Raji (cell line): Measurements from ENCODE around the gene ZG16.

Experiments used
- POLR2A ChIP-seq: IDR thresholded peaks from 2 replicates; pipeline ENCODE4 v1.6.1; 2011; ENCODE audit warnings: low read depth, low read length, control low read depth; ENCODE audit not compliant: insufficient read depth

ZG16 gene

DNA sequence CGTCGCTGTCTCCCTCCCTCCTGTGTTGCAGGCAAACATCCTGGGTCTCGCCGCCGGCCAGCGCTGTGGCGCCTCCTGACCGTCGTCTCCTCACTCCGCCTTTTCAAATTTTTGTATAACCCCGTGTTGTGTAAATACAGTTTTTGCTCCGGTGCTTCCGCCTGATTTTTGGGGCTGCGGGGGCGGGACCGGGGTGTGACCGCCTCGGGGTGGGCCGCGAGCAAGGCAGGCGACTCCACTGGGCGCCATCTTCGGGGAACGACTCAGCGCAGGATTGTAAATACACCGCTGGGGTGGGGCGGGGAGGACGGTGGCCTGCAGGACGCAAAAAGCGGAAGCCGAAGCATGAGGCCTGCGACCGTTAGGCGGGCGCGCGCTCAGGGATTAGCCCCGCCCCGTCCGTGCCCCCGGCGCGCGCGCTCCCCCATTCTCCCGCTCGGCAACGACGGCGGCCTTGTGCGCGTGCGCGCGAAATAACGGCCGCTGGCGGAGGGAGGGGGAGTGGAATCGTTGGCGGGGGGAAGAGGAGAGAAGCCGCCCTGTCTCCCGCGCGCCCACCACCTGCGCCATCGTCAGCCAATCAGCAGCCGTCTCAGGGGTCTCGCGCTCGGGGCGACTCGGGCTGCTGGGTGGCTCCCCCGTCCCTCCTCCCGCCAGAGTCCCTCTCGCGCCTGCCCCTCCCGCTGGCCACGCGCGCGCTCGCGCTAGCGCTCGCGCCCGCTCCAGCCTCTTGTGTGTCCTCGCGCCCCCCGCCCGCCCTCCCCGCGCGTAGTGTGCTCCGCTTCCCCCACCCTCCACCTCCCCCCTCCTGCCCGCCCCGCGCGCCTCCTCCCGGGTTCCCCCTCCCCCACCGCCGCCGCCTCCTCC, 27.4 kb downstream of the ZG16 start:
- peak; percentile 80 for TF ChIP-seq POLR2A

DNA sequence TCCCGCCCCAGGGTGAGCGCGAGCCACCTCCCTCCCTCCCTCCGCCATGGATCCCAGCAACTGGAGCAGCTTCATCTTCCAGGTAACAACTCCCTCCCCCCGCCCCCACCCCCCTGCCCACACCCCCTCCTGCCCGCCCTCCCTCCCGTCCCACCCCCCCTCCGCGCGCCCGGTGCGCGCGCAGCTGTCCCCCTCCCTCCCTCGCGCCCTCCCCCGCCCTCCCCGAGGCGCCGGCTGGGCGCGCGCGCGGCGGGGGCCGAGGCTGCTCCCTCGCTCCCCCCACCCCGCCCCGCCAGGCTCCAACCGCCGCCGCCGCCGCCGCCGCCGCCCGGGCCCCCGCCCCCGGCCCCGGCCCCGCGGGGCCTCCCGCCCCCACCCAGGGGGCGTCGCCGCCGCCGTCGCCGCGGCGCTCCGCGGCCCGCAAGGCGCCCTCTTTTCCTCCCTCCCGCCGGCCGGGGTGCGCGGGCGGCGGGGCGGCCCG, 28.1 kb downstream of the ZG16 start, which contains the start of gene MAZ:
MAZ (plus strand) TSS at position 431 of the 481 bp plus-strand sequence. CDS start 173 bp downstream, outside the sequence.
- no peak for TF ChIP-seq POLR2A

DNA sequence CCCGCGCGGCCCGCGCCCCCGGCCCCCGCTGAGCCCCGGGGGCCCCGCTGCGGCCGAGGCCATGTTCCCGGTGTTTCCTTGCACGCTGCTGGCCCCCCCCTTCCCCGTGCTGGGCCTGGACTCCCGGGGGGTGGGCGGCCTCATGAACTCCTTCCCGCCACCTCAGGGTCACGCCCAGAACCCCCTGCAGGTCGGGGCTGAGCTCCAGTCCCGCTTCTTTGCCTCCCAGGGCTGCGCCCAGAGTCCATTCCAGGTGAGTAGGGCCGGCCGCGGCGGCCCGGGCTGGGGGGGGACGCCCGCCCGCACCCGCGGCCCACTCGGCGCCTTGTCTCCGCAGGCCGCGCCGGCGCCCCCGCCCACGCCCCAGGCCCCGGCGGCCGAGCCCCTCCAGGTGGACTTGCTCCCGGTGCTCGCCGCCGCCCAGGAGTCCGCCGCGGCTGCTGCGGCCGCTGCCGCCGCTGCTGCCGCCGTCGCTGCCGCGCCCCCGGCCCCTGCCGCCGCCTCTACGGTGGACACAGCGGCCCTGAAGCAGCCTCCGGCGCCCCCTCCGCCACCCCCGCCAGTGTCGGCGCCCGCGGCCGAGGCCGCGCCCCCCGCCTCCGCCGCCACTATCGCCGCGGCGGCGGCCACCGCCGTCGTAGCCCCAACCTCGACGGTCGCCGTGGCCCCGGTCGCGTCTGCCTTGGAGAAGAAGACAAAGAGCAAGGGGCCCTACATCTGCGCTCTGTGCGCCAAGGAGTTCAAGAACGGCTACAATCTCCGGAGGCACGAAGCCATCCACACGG, 28.8 kb downstream of the ZG16 start:
- TF ChIP-seq POLR2A, result peak; percentile 58; the same call in 1 of the 2 replicates

DNA sequence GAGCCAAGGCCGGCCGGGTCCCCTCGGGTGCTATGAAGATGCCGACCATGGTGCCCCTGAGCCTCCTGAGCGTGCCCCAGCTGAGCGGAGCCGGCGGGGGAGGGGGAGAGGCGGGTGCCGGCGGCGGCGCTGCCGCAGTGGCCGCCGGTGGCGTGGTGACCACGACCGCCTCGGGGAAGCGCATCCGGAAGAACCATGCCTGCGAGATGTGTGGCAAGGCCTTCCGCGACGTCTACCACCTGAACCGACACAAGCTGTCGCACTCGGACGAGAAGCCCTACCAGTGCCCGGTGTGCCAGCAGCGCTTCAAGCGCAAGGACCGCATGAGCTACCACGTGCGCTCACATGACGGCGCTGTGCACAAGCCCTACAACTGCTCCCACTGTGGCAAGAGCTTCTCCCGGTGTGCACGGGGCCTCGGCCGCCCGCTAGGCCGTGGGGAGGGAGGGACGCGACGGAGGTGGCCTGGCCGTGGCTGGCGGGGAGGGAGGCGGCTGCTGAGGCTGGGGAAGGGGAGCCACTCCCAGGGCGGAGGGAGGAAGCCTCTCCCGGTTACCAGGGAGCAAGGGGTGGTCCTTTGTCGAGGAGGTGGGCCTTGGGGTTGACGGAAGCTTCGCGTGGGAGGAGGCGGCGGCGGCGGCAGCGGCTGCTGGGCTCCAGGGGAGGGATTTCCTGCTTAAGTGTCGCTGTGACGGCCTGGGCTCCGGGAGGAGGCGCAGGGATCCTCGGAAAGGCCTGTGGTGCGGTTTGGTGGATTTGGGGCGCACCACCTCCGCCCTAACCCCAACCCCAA, 29.6 kb downstream of the ZG16 start:
- peak; percentile 78 for TF ChIP-seq POLR2A

DNA sequence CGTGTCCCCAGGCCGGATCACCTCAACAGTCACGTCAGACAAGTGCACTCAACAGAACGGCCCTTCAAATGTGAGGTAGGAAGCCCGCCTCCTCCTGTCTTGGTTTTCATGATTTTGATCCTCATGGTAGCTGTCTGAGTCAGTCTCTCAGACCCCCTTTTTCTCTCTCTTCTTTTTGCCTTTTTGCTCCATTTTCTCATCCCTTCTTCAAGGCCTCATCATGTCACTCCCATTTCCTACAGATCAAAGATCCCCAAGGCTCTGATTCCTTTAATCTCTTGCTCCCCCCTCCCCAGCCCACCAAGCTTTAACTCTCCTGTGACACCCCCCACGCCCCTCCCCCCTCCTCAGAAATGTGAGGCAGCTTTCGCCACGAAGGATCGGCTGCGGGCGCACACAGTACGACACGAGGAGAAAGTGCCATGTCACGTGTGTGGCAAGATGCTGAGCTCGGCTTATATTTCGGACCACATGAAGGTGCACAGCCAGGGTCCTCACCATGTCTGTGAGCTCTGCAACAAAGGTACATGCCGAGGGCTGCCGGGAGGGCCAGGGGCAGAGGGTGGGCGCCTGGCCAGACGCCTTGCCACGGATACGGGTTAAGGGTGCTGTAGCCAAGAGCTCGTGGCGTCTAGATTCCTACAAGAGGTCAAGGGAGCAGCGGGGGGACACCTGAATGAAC, 30.3 kb downstream of the ZG16 start:
- TF ChIP-seq POLR2A, result no peak

DNA sequence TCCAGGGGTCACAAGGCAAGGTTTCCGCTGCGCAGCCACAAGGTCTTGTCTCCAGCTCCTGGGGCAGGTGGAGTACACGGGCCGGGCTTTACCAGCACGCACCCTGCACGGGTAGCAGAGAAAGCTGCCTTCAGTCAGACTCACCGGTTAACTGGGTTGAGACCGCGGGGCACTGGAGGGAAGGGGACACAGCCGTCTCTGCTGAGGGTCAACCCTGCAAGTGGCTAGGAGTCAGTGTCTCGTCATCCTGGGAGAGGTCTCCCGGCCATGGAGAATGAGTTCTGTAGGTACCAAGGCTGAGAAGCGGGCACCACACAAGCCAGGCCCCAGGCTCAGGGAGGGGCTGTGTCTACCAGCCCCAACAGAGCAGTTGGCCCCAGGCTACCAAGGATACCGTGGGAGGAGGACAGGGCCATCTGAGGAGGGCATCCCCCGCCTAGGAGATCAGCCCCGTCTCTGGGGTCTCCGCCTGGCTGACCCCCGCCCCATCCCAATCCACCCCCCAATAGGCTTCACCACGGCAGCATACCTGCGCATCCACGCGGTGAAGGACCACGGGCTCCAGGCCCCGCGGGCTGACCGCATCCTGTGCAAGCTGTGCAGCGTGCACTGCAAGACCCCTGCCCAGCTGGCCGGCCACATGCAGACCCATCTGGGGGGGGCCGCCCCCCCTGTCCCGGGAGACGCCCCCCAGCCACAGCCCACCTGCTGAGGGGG, 31.1 kb downstream of the ZG16 start:
- TF ChIP-seq POLR2A, result no peak

DNA sequence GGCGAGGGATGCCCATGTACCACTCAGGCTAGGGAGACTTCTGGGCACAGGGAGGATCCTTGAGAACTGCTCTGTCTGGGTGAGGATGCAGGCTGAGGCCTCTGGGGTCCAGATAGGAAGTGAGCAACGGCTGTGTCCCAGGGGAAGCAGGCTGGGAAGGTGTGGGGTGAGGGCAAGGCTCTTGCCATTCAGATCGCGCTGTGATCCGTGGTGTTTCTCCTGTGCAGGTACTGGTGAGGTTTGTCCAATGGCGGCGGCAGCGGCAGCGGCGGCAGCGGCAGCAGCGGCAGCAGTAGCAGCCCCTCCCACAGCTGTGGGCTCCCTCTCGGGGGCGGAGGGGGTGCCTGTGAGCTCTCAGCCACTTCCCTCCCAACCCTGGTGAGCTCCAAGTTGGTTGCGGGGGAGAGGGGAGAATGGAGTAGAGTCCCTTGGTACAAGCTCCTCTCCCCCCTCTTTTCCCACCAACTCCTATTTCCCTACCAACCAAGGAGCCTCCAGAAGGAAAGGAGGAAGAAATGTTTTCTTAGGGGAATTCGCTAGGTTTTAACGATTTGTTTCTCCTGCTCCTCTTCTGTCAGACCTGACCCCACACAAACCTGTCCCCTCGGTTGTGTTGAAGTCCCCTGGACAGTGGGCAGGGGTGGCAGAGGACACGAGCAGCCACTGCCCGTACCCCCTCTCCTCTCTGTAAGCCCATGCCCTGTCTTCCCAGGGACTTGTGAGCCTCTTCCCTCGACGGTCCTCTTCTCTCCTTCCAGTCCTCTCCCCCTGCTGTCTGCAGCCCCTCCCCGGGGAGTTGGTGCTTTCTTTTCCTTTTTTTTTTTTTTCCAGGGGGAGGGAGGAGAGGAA, 32.0 kb downstream of the ZG16 start:
- TF ChIP-seq POLR2A, result no peak

DNA sequence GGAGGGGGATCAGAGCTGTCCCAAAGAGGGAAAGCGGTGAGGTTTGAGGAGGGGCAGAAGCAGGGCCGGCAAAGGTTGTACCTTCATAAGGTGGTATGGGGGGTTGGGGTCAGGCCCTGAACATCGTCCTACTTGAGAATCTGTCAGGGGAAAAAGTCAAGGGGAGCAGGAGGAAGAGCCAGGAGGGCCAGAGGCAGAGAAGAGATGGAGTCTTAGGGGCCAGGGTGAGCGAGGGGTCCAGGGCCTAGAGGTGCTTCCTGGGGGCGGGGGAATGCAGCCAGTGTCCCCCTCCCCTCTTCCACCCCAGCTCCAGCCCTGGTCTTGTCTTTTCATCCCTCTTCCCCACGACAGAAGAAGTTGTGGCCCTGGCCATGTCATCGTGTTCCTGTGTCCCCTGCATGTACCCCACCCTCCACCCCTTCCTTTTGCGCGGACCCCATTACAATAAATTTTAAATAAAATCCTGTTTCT, 32.7 kb downstream of the ZG16 start:
- no peak for TF ChIP-seq POLR2A

DNA sequence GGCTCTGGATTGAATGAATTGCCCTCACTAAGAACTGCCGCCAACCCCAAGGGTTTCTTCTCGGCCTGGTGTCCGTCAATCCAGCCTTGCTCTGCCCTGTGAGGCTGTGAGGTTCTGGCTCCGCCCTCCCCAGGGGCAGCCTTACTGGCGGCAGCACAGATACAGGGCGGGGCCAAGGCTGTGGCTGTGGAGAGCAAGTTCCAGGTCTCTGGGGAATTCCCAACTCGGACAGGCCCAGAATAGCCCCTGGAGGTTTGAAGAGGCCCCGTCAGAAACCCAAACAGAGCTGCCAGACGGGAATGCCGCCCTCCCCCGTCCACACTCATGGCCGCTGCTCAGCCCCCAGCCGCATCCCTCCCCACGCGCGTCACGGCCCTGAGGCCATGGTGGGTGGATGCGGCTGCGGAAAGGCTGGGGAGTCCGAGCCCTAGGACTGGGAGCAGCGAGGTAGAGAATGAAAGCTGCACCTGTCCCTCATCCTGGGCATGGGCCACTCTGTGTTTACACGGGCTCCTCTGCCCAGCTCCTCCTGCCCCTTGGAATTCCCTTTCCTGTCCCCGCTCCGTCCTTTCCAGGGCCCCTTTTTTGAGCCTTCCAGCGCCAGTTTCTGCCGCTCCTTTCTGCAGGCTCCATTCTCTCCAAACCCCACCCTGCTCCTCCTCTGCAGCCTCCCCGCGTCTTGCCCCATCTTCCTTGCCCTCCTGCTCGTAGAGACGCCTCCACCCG, 33.3 kb downstream of the ZG16 start:
- TF ChIP-seq POLR2A, result peak; percentile 50; the same call in 1 of the 2 replicates

DNA sequence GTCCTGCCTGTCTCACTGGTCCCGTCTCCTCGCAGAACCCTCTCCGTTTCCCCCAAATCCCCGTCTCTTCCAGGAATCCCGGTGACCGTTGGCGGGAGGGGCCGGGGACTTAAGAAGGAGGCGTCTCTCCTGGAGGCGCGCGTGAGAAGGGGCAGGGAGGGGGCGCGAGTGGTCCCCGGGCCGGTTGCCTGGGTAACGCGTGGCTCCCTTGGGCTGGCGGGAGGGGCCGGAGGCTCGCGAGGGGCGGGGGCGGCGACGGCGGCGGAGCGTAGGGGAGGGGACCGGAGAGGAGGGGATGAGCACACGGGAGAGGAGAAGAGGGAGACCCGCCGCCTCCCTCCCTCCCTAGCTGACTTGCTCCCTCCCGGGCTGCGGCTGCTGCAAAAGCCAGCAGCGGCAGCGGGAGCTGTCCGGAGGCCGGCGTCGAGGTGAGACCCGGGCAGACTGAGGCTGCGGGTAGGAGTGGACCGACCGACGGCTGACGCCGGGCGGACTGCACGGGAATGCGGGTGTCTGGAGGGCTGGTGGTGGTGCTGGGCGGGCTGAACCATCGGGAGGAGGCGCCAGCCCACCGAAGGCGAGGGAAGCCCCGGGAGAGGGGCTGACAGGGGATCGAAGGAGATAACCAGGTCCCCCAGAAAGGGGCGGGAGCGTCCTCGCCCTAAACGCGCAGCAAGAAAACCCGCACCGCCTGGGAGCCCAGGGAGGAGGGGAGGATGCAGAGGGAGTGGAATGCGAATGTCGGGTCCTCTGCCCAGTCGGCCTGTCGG, 34.0 kb downstream of the ZG16 start, which contains the start of gene PRRT2:
PRRT2 (plus strand) TSS at position 298 of the 770 bp plus-strand sequence. CDS start 862 bp downstream, outside the sequence.
- TF ChIP-seq POLR2A, result no peak
